IMR-90 (cell line): ENCODE measurements around the gene DMXL1. TPM values are rescaled to one million over a fixed set of nuclear protein-coding genes. Genes with fewer than 3 reads are reported as not detected.
A peak's percentile ranks its signal among the peaks of the same experiment; 100 is the strongest.

Experiments used
- ATAC-seq: fragments of 200-7000 bp; cut with Tn5 transposase; 2 replicates; pipeline ENCODE4 v1.9.1; 2020; ENCODE audit warnings: low read depth, mild to moderate bottlenecking, moderate library complexity
- BruUV-seq: library from RNA; stranded (reverse); fragments of 400-500 nt; replicated peaks from 2 replicates; lab custom pipeline; 2021; lab: Mats Ljungman, UMichigan
- CTCF ChIA-PET: fragments of 300-600 bp; formaldehyde crosslinking; extraction: SDS; loops from one replicate; lab custom pipeline; 2021; ENCODE audit warnings: antibody characterized with exemption; lab: Yijun Ruan, JAX
- POLR2A ChIA-PET: fragments of 300-600 bp; sonication (Branson Sonifier 250); formaldehyde crosslinking; loops from one replicate; lab custom pipeline; 2022; ENCODE audit warnings: antibody characterized with exemption; ENCODE audit not compliant: unreplicated experiment; lab: Charles Lee
- DNase-seq: peaks from one replicate; pipeline ENCODE4 v3.0.0; 2013
- H2AFZ ChIP-seq: replicated peaks from 2 replicates; pipeline ENCODE3; 2013; ENCODE audit warnings: low read length, mild to moderate bottlenecking; ENCODE audit not compliant: poor library complexity
- H2AK5ac ChIP-seq: 2 replicates; pipeline ENCODE4 v1.6.1; 2013; ENCODE audit warnings: low read depth, low read length, inconsistent platforms
- H2AK9ac ChIP-seq: replicated peaks from 2 replicates; pipeline ENCODE3; 2013; ENCODE audit warnings: mild to moderate bottlenecking, low read depth, low read length, moderate library complexity; ENCODE audit not compliant: poor library complexity
- H2BK120ac ChIP-seq: 2 replicates; pipeline ENCODE4 v1.6.1; 2013; ENCODE audit warnings: low read depth, low read length, inconsistent platforms
- H2BK15ac ChIP-seq: 3 replicates; pipeline ENCODE4 v1.6.1; 2013; ENCODE audit warnings: low read depth, low read length, inconsistent platforms
- H2BK20ac ChIP-seq: 2 replicates; pipeline ENCODE4 v1.6.1; 2013; ENCODE audit warnings: low read depth, mild to moderate bottlenecking, inconsistent platforms, low read length, moderate library complexity
- H2BK5ac ChIP-seq: 2 replicates; pipeline ENCODE4 v1.6.1; 2013; ENCODE audit warnings: mild to moderate bottlenecking, low read depth, low read length, inconsistent platforms; ENCODE audit not compliant: poor library complexity, severe bottlenecking
- H3K14ac ChIP-seq: replicated peaks from 2 replicates; pipeline ENCODE4 v1.6.1; 2013; ENCODE audit warnings: low read depth, low read length, inconsistent platforms
- H3K18ac ChIP-seq: 2 replicates; pipeline ENCODE4 v1.6.1; 2013; ENCODE audit warnings: low read depth, low read length, control low read depth
- H3K23ac ChIP-seq: 2 replicates; pipeline ENCODE4 v1.6.1; 2013; ENCODE audit warnings: low read depth, low read length, inconsistent platforms
- H3K27ac ChIP-seq: 2 replicates; pipeline ENCODE4 v1.5.1; 2013; ENCODE audit warnings: mild to moderate bottlenecking, control low read depth, low read length; ENCODE audit not compliant: insufficient read depth
- H3K27me3 ChIP-seq: 2 replicates; pipeline ENCODE4 v1.6.1; 2013; ENCODE audit warnings: low read length; ENCODE audit not compliant: control insufficient read depth, insufficient read depth
- H3K36me3 ChIP-seq: 2 replicates; pipeline ENCODE4 v1.6.1; 2013; ENCODE audit warnings: low read length, mixed read lengths; ENCODE audit not compliant: control insufficient read depth, insufficient read depth
- H3K4ac ChIP-seq: 2 replicates; pipeline ENCODE4 v1.6.1; 2013; ENCODE audit warnings: low read depth, low read length, inconsistent platforms
- H3K4me1 ChIP-seq: 2 replicates; pipeline ENCODE4 v1.6.1; 2013; ENCODE audit warnings: low read length, mixed read lengths; ENCODE audit not compliant: control insufficient read depth, insufficient read depth
- H3K4me2 ChIP-seq: 2 replicates; pipeline ENCODE4 v1.6.1; 2013; ENCODE audit warnings: low read depth, mild to moderate bottlenecking, control low read depth, low read length, moderate library complexity
- H3K4me3 ChIP-seq: 2 replicates; pipeline ENCODE4 v1.5.1; 2013; ENCODE audit warnings: low read depth, mild to moderate bottlenecking, control low read depth, low read length, moderate library complexity; ENCODE audit not compliant: insufficient read depth
- H3K56ac ChIP-seq: 2 replicates; pipeline ENCODE4 v1.6.1; 2013; ENCODE audit warnings: low read length, inconsistent platforms; ENCODE audit not compliant: insufficient read depth; ENCODE audit errors: extremely low read depth
- H3K79me1 ChIP-seq, 2 experiments: 2 replicates each; pipeline ENCODE4 v1.6.1; 2013; ENCODE audit warnings: low read length in 2 of 2, inconsistent platforms in 1 of 2, low read depth in 1 of 2
- H3K9ac ChIP-seq: 2 replicates; pipeline ENCODE4 v1.6.1; 2013; ENCODE audit warnings: low read depth, low read length, control low read depth
- H3K9me1 ChIP-seq: 2 replicates; pipeline ENCODE4 v1.6.1; 2013; ENCODE audit warnings: low read length, inconsistent platforms; ENCODE audit not compliant: insufficient read depth
- H3K9me3 ChIP-seq: 2 replicates; pipeline ENCODE4 v1.6.1; 2013; ENCODE audit warnings: low read length; ENCODE audit not compliant: control insufficient read depth, insufficient read depth
- H4K20me1 ChIP-seq: 2 replicates; pipeline ENCODE4 v1.6.1; 2013; ENCODE audit warnings: low read length, inconsistent platforms; ENCODE audit not compliant: insufficient read depth
- H4K5ac ChIP-seq: 2 replicates; pipeline ENCODE4 v1.6.1; 2013; ENCODE audit warnings: mild to moderate bottlenecking, low read depth, low read length, control low read depth
- H4K8ac ChIP-seq, 2 experiments: 2 replicates each; pipeline ENCODE4 v1.6.1; 2013; ENCODE audit warnings: low read depth in 2 of 2, low read length in 2 of 2, control low read depth in 1 of 2, inconsistent platforms in 1 of 2
- H4K91ac ChIP-seq: 2 replicates; pipeline ENCODE4 v1.6.1; 2013; ENCODE audit warnings: low read depth, low read length, inconsistent platforms; ENCODE audit not compliant: insufficient read depth
- MAFK ChIP-seq: IDR thresholded peaks from 2 replicates; pipeline ENCODE4 v1.6.1; 2012; ENCODE audit warnings: low read depth, low read length, improper control_type of control experiment
- RCOR1 ChIP-seq: IDR thresholded peaks from 2 replicates; pipeline ENCODE4 v1.6.1; 2012; ENCODE audit warnings: mild to moderate bottlenecking, low read length, improper control_type of control experiment; ENCODE audit not compliant: insufficient replicate concordance
- WGBS, 2 experiments: methylation state at CpG; one replicate each; pipeline versions ENCODE4 v1.1.5 to v1.1.7; 2013; ENCODE audit warnings: missing lambda C conversion rate in 2 of 2; ENCODE audit not compliant: insufficient read length in 1 of 2; ENCODE audit errors: extremely low coverage in 2 of 2; 5-methylcytosine and 5-hydroxymethylcytosine counted together
- dilution Hi-C: fragments of 300-500 bp; cut with HindIII; formaldehyde crosslinking; loops from one replicate; pipeline ENCODE4 v1.14.3; 2018; ENCODE audit warnings: low sequenced_read_pairs; ENCODE audit not compliant: unreplicated experiment
- in situ Hi-C: fragments of 300-500 bp; cut with MboI; formaldehyde crosslinking; loops from 3 replicates; pipeline ENCODE4 v1.14.3; 2019; ENCODE audit warnings: low sequenced_read_pairs, inconsistent platforms, mixed read lengths
- intact Hi-C: fragments of 100-400 bp; cut with micrococcal nuclease; formaldehyde crosslinking; loops from 2 replicates; pipeline ENCODE4 v1.10.0; 2022
- polyA plus RNA-seq, 3 experiments: library from polyadenylated mRNA; depleted of rRNA; stranded (reverse); fragments of >200 nt; gene quantifications; 2 replicates each; pipeline ENCODE4 v1.2.3, GENCODE V29; 2012; ENCODE audit warnings: low replicate concordance in 1 of 3
- total RNA-seq: library from RNA; depleted of rRNA; stranded (reverse); fragments of >200 nt; gene quantifications from 2 replicates; pipeline ENCODE4 v1.2.3, GENCODE V29; 2012

Gene DMXL1
- total and polyA plus RNA-seq, 2 of the 4 experiments (the other 2 are of a cell fraction): 8.1 to 21.5 TPM

DNA sequence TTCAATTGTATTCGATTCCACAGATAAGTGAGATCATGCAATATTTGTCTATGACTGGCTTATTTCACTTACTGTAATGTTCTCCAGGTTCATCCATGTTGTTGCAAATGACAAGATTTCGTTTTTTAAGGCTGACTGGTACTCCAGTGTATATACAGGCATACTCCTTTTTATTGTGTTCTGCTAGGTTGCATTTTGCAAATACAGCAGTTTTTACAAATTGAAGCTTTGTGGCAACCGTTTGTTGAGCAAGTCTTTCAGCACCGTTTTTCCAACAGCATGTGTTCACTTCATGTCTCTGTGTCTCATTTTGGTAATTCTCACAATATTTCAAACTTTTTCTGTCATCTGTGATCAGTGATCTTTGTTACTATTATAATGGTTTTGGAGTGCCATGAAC, 82.7 kb downstream of the DMXL1 start:
- Histone ChIP-seq H3K4me1 (no peaks in the 10 kb centered on the region), H2AK5ac (no peak overlapping the region), H3K27me3 (no peaks in the 10 kb centered on the region), H2BK120ac (no peak overlapping the region), H4K5ac (no peak overlapping the region), H3K9me1 (no peaks in the 10 kb centered on the region), H4K91ac (no peak overlapping the region), H3K4me2 (no peak overlapping the region), H3K27ac (no peak overlapping the region), H4K8ac (no peak overlapping the region), H3K4me3 (no peak overlapping the region), H3K4ac (no peak overlapping the region), H3K23ac (no peak overlapping the region), H2AFZ (no peak overlapping the region), H3K9me3 (no peaks in the 10 kb centered on the region), H2BK20ac (no peak overlapping the region), H3K9ac (no peak overlapping the region), H2BK5ac (no peak overlapping the region), H3K36me3 (peaks cover 12% of the 10 kb centered on the region), H4K20me1 (no peaks in the 10 kb centered on the region), H3K14ac (no peak overlapping the region), H2BK15ac (no peak overlapping the region), H2AK9ac (no peak overlapping the region), H3K56ac (no peak overlapping the region), H3K79me1 (no peaks in the 10 kb centered on the region), H3K18ac (no peak overlapping the region)
- no TSS peak for BruUV-seq
- WGBS, 2 experiments: no CpG with 5 or more reads among the region's 4 CpGs
- POLR2A ChIA-PET: no interaction called here
- TF ChIP-seq MAFK (peak; percentile 56), RCOR1 (no peak)
- DNase-seq (no peak), ATAC-seq (no peak)
- in situ Hi-C loops (no loop called here), dilution Hi-C loops (no loop called here), intact Hi-C loops (no loop called here)
- CTCF ChIA-PET: no interaction called here
